ENCODE data around the gene AOAH. TPM values are rescaled to one million over a fixed set of nuclear protein-coding genes. Genes with fewer than 3 reads are reported as not detected.
"Not testable (repeated sequence)": the region's sequence is repeated elsewhere in the genome, so short reads cannot be mapped to it uniquely, and the experiment has no call there.

Gene AOAH
- total and polyA plus RNA-seq, 2 donors (not counting 3 experiments of a cell fraction or from before 2014, with no cell fraction given), result not detected

DNA sequence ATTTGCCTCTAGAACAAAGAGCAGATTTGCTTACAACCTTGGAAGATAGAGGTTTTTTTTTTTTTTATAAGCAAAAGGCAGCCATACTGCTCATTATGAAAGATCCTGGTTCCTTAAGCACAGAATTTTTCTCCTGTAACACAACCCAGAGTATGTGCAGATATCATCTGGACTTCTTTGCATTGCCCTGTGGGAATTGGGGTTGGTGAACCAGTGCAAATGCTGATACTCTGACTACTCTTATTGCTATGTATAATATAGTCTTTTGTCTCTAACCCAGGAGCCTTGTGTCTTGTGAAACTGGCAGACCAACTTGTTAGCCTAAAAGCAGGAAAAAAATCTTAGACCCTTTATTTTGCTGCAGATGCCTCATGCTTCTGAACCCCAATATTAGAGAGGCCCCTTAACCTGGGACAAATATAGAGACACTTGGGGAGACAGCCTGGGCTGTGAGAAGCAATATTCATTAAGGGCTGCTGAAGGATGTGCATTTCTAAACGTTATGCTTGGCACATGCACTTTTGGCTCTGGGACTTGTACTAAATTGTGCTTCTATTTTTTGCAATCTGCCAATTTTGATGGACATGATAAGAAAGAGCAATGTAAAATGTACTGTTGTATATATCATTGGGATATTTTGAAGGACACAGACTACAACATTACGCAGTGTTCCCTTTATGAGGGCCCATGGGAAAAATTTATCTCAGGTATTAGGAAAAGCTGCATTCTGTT lies 255.8 kb downstream of the AOAH start:
- peaks cover 2% of the 10 kb centered on the region for H3K4me1 ChIP-seq (ENCODE audit: control insufficient read depth, extremely low read depth, insufficient read depth, low read length)
- H3K79me2 ChIP-seq (ENCODE audit: control insufficient read depth, insufficient read depth, low read length), result no peaks in the 10 kb centered on the region
- H3K9me1 ChIP-seq (replicated peaks; ENCODE audit: control insufficient read depth, extremely low read depth, insufficient read depth, low read length), result no peaks in the 10 kb centered on the region
- no peaks in the 10 kb centered on the region for H3K36me3 ChIP-seq (ENCODE audit: control insufficient read depth in 2 of 2, extremely low read depth in 1 of 2, insufficient read depth in 2 of 2, low read length in 2 of 2)
- H3K9ac ChIP-seq (replicated peaks; ENCODE audit: extremely low read depth, insufficient read depth, low read length), result no peak overlapping the region
- H2AFZ ChIP-seq (ENCODE audit: low read depth, low read length), result no peak overlapping the region
- no peaks in the 10 kb centered on the region for H4K20me1 ChIP-seq (replicated peaks; ENCODE audit: control insufficient read depth, extremely low read depth, insufficient read depth, low read length)
- BruUV-seq (replicated peaks), result no TSS peak
- TF ChIP-seq POLR2AphosphoS5 (IDR thresholded peaks at IDR 0.05; ENCODE audit: insufficient read depth, low read depth, low read length) (no peak), JUN (IDR thresholded peaks at IDR 0.05; ENCODE audit: borderline replicate concordance, insufficient read depth, insufficient read length, low read depth) (no peak), EZH2 (IDR thresholded peaks at IDR 0.05; ENCODE audit: borderline replicate concordance, low read depth, low read length, severe bottlenecking) (no peak)
- ChIA-PET POLR2A (no interaction called here), CTCF (interaction anchor here (1.0 to 2.9 kb wide), 4 partner anchors 19 to 730 kb away, joined by 3 to 14 read pairs (median 6); no protein-coding TSS in a partner anchor)
- no peaks in the 10 kb centered on the region for H3K9me3 ChIP-seq (replicated peaks; ENCODE audit: control insufficient read depth, insufficient read depth, low read length)
- no peak overlapping the region for H3K4me3 ChIP-seq (replicated peaks in 1 of 3; ENCODE audit: insufficient read depth in 1 of 3, low read depth in 1 of 3, low read length in 3 of 3)
- no peak overlapping the region for H3K27ac ChIP-seq (ENCODE audit: insufficient read depth, low read depth, low read length)
- FAIRE-seq, result no peak
- DNase-seq (ENCODE audit: low read depth, low spot score), result no peak
- intact Hi-C loops (cut with micrococcal nuclease) (no loop called here), dilution Hi-C loops (cut with MboI; ENCODE audit: extremely low pct_ligation_motif_present, low sequenced_read_pairs) (no loop called here)
- H3K27me3 ChIP-seq (ENCODE audit: control insufficient read depth in 2 of 2, insufficient read depth in 2 of 2, low read length in 2 of 2), result peaks cover 0 to 6% of the 10 kb centered on the region in 2 experiments
- H3K4me2 ChIP-seq (ENCODE audit: insufficient read depth, low read length), result no peak overlapping the region

DNA sequence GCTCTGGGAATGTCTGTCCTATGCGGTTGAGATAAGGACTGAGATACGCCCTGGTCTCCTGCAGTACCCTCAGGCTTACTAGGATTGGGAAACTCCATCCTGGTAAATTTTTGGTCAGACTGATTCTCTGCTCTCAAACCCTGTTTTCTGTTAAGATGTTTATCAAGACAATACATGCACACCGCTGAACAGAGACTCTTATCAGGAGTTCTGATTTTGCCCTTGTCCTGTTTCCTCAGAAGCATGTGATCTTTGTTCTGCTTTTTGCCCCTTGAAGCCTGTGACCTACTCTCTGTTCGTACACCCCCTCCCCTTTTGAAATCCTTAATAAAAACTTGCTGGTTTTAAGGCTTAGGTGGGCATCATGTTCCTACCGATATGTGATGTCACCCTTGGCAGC lies 258.3 kb downstream of the AOAH start:
- H3K9ac ChIP-seq (replicated peaks; ENCODE audit: extremely low read depth, insufficient read depth, low read length); intact Hi-C loops (cut with micrococcal nuclease); dilution Hi-C loops (cut with MboI; ENCODE audit: extremely low pct_ligation_motif_present, low sequenced_read_pairs): not testable (repeated sequence)

More for the DNA sequence above, 258.3 kb downstream of the AOAH start:
- DNase-seq (ENCODE audit: low read depth, low spot score); H3K4me3 ChIP-seq (replicated peaks in 1 of 3; ENCODE audit: insufficient read depth in 1 of 3, low read depth in 1 of 3, low read length in 3 of 3); H3K27me3 ChIP-seq (ENCODE audit: control insufficient read depth in 2 of 2, insufficient read depth in 2 of 2, low read length in 2 of 2); H3K9me3 ChIP-seq (replicated peaks; ENCODE audit: control insufficient read depth, insufficient read depth, low read length); FAIRE-seq; CTCF ChIA-PET; H3K79me2 ChIP-seq (ENCODE audit: control insufficient read depth, insufficient read depth, low read length); H3K4me2 ChIP-seq (ENCODE audit: insufficient read depth, low read length); H4K20me1 ChIP-seq (replicated peaks; ENCODE audit: control insufficient read depth, extremely low read depth, insufficient read depth, low read length); BruUV-seq (replicated peaks); H3K27ac ChIP-seq (ENCODE audit: insufficient read depth, low read depth, low read length); H3K36me3 ChIP-seq (ENCODE audit: control insufficient read depth in 2 of 2, extremely low read depth in 1 of 2, insufficient read depth in 2 of 2, low read length in 2 of 2); H3K9me1 ChIP-seq (replicated peaks; ENCODE audit: control insufficient read depth, extremely low read depth, insufficient read depth, low read length); H3K4me1 ChIP-seq (ENCODE audit: control insufficient read depth, extremely low read depth, insufficient read depth, low read length); H2AFZ ChIP-seq (ENCODE audit: low read depth, low read length); POLR2A ChIA-PET: not testable (repeated sequence)

Data from endothelial cell of umbilical vein (primary cell).